Superior temporal gyrus (tissue), 1 donor: ENCODE measurements around the gene RALGPS1.
A peak's percentile ranks its signal among the peaks of the same experiment; 100 is the strongest.

ENCODE experiments used
- DNase-seq: peaks from one replicate; pipeline ENCODE4 v3.0.0-alpha.2; 2016; ENCODE audit errors: extremely low spot score

The RALGPS1 gene, protein sequence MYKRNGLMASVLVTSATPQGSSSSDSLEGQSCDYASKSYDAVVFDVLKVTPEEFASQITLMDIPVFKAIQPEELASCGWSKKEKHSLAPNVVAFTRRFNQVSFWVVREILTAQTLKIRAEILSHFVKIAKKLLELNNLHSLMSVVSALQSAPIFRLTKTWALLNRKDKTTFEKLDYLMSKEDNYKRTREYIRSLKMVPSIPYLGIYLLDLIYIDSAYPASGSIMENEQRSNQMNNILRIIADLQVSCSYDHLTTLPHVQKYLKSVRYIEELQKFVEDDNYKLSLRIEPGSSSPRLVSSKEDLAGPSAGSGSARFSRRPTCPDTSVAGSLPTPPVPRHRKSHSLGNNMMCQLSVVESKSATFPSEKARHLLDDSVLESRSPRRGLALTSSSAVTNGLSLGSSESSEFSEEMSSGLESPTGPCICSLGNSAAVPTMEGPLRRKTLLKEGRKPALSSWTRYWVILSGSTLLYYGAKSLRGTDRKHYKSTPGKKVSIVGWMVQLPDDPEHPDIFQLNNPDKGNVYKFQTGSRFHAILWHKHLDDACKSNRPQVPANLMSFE

DNA sequence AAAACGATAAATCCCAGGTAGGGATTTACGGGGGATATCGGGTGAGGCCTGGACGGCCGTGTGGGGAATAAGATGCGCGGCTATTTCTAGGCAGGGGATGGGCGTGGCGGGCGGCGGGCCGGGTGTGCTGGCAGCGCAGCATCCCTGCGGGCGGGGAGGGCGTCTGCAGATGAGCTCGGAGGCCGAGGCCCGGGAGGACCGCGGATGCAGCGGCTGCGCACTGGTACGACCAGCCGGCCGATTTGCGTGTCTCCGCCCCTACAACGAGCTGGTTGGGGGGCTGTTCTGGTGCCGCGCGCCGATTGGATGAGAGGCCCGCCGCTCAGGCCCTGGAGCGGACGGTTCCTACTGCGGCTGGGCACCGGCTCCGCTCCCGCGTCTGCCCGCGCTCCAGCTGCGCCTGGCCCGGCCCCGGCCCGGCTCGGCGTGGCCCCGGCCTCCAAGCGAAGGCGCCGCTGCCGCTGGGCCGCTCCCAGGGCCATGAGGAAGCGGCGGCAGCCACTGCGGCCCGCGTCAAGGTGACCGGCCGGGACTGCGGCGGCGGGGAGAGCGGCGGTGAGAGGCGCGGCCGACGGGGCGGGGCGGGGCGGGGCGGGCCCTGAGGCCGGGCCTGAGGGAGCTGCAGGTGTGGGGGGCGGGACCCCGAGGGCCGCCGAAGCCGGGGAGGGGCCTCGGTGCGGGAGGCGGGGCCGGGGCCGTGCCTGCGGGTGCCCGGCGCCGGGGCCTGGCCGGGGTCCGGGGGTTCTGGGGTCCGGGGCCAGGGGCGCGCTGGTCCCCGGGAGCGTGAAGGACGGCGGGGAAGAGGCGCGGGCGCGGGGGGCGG is at the start of gene RALGPS1:
TSS of gene RALGPS1 (plus strand) at position 325 of the 823 bp plus-strand sequence. CDS start 47,508 bp downstream, outside the sequence.
- DNase-seq = peak; percentile 96

DNA sequence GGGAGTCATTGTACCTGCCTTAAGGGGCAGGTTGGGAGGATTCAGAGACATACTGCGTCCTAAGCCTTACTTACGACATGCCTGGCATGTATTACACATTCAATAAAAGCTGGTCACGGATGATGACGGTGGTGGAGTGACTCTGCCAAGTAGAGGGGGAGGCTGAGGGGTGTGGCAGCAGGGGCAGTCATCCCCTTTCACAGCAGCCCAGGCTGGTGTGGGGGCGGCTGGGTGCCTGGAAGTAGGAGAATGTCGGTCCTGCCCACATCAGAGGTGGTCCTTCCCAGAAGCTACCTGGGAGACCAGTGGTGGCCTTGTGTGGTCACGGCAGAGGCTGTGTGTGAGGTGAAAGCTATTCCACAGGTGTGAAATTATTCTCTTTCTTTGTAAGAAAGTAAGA is 45.2 kb upstream of the RALGPS1 start:
- DNase-seq = no peak

- DNase-seq = no peak
Observed at GRCh38 chr9:126872516-126872915, 42.1 kb upstream of the RALGPS1 start.

- DNase-seq = no peak
Observed at GRCh38 chr9:126874546-126875314, 39.9 kb upstream of the RALGPS1 start.

- no peak for DNase-seq
Observed at GRCh38 chr9:126875756-126876510, 38.6 kb upstream of the RALGPS1 start.

GRCh38 chr9:126876531-126876930 is 38.1 kb upstream of the RALGPS1 start:
- DNase-seq = no peak

- DNase-seq = no peak
Observed at GRCh38 chr9:126877418-126877817, 37.2 kb upstream of the RALGPS1 start.

- no peak for DNase-seq
Observed at GRCh38 chr9:126879288-126879687, 35.3 kb upstream of the RALGPS1 start.

DNA sequence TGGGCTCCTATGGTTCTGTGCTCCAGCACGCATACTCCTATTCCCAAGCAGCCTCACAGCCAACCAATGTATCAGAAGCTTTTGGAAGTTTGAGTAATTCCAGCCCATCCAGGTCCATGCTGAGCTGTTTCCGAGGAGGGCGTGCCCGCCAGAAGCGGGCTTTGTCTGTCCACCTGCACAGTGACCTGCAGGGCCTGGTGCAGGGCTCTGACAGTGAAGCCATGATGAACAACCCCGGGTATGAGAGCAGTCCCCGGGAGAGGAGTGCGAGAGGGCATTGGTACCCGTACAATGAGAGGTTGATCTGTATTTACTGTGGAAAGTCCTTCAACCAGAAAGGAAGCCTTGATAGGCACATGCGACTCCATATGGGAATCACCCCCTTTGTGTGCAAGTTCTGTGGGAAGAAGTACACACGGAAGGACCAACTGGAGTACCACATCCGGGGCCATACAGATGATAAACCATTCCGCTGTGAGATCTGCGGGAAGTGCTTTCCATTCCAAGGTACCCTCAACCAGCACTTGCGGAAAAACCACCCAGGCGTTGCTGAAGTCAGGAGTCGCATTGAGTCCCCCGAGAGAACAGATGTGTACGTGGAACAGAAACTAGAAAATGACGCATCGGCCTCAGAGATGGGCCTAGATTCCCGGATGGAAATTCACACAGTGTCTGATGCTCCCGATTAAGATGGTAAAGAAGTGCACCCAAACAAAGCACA is 34.2 kb upstream of the RALGPS1 start:
- DNase-seq = no peak

DNA sequence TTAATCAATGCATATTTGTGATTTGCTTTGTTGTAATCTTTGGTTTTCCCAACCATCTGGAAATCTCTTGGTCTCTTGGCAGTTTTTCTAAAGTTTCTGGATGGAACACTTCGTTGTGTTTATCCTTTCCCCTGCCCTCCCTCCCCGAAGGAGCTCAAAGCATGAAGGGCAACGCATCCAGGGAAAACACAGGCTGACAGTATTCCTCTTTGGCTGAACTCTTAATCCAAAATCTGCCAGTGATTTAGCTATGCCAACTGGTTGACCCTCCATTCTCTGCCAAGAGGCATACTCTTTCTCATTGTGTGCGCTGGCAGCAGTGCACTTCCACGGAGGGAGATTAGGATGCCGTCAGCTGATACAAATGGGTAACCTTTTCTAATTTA is 33.6 kb upstream of the RALGPS1 start:
- peak; percentile 69 for DNase-seq

- no peak for DNase-seq
Observed at GRCh38 chr9:126882746-126883145, 31.8 kb upstream of the RALGPS1 start.

DNA sequence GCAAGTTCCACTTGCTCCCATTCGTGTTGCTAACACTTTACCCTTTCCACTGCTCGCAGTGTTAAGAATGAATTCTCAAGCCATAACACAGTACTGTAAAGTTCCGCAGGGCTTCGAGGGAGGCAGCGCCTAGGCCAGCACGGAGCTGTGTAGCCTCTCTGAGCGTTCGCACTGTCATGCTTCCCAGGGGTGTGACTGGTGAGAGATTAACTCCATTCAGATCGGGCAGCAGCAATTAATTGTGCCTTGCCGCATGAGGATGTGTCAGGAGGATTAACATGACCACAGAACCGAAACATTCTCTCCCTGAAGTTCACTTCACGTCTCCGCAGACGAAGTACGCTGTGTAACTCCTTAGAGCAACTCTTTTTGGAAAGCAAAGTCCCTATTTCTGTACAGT is 30.9 kb upstream of the RALGPS1 start:
- no peak for DNase-seq

DNA sequence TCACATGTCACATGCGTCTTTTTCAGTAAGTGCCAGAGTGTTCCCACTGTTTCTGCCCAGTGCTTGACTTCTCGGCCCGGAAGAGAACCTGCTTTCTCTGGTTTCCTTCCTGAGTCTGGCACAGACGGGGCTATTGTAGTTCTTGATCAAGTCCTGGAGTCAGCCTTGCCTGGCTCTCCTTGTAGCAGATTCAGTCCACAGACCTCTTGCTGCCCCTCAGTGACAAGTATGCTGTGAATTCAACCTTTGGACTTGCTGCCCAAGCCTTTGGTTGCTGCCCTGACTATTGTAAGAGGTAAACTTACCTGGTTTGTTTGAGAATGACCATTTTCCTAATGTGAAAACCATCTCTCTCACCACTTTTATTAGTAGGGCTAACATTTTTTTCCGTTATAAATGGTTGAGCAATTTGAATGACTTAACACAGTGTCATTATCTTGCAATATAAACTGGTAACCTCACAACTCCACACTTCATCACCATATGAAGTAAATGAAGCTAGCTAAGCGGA is 29.4 kb upstream of the RALGPS1 start:
- DNase-seq = no peak

DNA sequence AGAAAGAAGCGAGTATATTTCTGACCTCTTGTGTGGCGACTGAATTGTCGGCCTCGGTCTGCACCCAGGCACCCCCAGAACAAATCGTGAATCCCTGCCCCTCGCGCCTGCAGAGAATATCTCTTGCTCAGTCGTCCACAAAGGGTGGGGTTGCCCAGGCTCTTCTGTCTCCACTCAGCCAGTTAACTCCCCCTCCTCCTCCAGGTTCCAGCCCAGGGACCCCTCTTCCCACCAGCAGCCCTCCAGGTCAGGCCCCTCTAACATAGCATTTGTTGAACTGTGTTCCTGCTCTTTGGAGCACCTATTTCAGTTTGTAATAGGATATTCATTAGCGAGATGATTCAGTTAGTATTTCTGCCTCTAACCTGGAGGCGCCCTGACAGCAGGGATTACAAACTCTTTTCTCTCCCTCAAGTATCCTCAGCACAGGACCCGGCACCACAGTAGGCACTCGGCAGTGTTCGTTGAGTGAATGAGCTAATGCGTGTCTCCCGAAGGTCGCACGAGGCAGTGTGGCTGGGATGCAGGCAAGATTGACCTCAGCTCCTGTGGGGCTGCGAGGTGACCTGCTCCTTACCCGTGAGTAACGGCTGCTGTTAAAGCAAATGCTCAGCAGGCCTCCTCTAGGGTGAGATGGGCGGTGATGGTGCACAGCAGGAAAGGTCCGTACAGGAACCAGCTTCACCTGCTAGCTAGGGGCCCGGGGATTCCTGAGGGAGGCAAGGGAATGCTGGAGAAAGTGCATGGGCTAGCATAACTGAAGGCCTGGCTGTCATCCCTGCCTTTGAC is 28.4 kb upstream of the RALGPS1 start:
- no peak for DNase-seq

DNA sequence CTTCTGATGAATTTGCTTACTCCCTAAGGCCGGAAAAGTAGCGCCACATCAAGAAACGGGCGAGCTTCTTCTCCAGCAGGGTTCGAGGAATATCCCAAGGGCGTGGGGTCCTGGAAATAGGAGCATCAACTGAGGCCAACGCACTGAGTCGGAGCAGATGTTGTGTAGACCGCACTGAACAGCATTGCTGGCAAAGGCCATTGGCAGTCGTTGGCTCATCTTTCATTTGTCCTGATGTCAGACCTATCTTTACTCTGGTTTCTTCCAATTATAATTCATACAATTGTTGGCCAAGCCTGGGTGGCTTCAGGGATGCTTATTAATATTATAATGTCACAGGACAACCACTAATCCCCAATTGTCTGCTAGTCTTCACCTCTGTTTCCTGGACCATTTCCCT is 27.7 kb upstream of the RALGPS1 start:
- DNase-seq = no peak

DNA sequence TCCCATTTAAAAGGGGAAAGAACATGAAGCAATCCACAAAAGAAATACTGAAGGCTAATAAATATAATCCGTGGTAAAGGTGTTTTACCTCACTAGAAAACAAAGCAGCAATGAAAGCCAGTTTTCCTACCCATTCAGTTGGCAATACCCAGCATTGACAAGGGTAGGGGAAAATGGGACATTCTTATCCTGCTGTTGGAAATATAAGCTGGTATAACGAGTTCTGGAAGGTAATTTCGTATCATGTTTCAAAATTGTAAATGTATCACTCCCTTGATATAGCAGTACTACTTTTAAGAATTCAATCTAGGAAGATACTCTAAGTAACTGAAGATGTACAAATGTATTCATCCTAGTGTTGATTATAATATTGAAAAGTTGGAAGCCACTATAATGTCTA is 22.9 kb upstream of the RALGPS1 start:
- no peak for DNase-seq

- peak; percentile 68 for DNase-seq
Observed at GRCh38 chr9:126893079-126893478, 21.5 kb upstream of the RALGPS1 start.

DNA sequence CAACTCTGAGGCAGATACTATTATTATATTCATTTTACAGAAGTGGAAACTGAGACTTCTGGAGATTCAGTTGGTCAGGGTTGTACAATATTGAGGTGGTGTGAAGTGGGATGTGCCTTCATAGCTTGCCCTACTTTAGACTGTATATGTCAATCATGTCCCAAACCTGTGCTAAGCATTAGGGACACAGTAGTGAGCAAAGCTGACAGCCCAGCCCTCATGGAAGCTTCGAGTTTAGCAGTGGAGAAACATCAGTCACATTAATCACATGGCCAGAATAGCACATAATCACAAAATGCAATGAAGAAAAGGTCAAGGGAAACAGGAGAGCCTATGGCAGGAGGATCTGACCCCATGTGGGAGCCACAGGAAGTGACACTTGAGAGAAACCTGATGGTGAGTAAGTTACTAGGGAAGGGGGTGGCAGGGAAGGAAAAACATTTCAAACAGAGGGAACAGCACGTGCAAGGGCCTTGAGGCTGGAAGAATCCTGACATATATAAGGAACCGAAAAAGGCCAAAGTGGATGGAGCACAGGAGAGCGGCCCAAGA is 20.5 kb upstream of the RALGPS1 start:
- DNase-seq = no peak

- DNase-seq = no peak
Observed at GRCh38 chr9:126902210-126902609, 12.4 kb upstream of the RALGPS1 start.
